Kidney (tissue), 14 donors: ENCODE measurements around the gene NSD1. TPM values are rescaled to one million over a fixed set of nuclear protein-coding genes. Genes with fewer than 3 reads are reported as not detected.

Source experiments
- DNase-seq, 5 donors: peaks; one replicate each; pipeline ENCODE4 v3.0.0-alpha.2; 2013 to 2020
- FAIRE-seq: peaks from 2 replicates; lab custom pipeline; 2012; peaks lifted over from hg19 to GRCh38; lab: Jason Lieb, UNC
- H3K27ac ChIP-seq, 2 donors: one replicate each; pipeline ENCODE4 v1.7.0; 2013; ENCODE audit warnings: low read depth in 2 of 2, low read length in 2 of 2, inconsistent platforms in 1 of 2
- H3K27me3 ChIP-seq: one replicate; pipeline ENCODE4 v1.7.1; 2013; ENCODE audit warnings: low read length, inconsistent platforms; ENCODE audit not compliant: control insufficient read depth, insufficient read depth
- H3K36me3 ChIP-seq, 3 donors: one replicate each; pipeline versions ENCODE4 v1.7.0 to v1.7.1; 2013; ENCODE audit warnings: low read length in 3 of 3, control low read depth in 1 of 3, inconsistent platforms in 1 of 3; ENCODE audit not compliant: insufficient read depth in 3 of 3, control insufficient read depth in 2 of 3
- H3K4me1 ChIP-seq, 3 donors: one replicate each; pipeline versions ENCODE4 v1.7.0 to v1.7.1; 2013; ENCODE audit warnings: low read length in 3 of 3, inconsistent platforms in 1 of 3, low read depth in 1 of 3; ENCODE audit not compliant: control insufficient read depth in 2 of 3, insufficient read depth in 2 of 3
- H3K4me3 ChIP-seq, 3 donors: one replicate each; pipeline versions ENCODE4 v1.7.0 to v1.8.1; 2013; ENCODE audit warnings: low read length in 3 of 3, control low read depth in 1 of 3, inconsistent platforms in 1 of 3
- H3K9ac ChIP-seq, 3 donors: one replicate each; pipeline versions ENCODE4 v1.7.0 to v1.7.1; 2013; ENCODE audit warnings: low read length in 3 of 3, control low read depth in 1 of 3, inconsistent platforms in 1 of 3
- H3K9me3 ChIP-seq, 3 donors: one replicate each; pipeline versions ENCODE4 v1.7.0 to v1.7.1; 2013; ENCODE audit warnings: low read length in 3 of 3, control low read depth in 1 of 3, inconsistent platforms in 1 of 3; ENCODE audit not compliant: control insufficient read depth in 2 of 3, insufficient read depth in 1 of 3
- CTCF ChIP-seq: IDR thresholded peaks from 3 replicates; pipeline ENCODE4 v1.5.1; 2012; ENCODE audit warnings: mild to moderate bottlenecking, moderate library complexity, borderline replicate concordance; ENCODE audit not compliant: insufficient read depth; ENCODE audit errors: extremely low read depth
- intact Hi-C: fragments of 100-400 bp; cut with DNase I; formaldehyde crosslinking; loops from one replicate; pipeline ENCODE4 v1.11.1; 2022
- polyA plus RNA-seq: library from polyadenylated mRNA; stranded (reverse); fragments of 350-450 nt; fragmentation: Illumina TruSeq; extraction: RNeasy Lipid Tissue Mini Kit (QIAGEN cat#74804); gene quantifications from one replicate; pipeline ENCODE4 v1.2.3, GENCODE V29; 2014; ENCODE audit warnings: low read depth, low replicate concordance; ENCODE audit not compliant: insufficient read depth
- total RNA-seq: library from RNA; stranded (reverse); fragmentation: NEBNext Ultra II Directional; extraction: Animal tissue kit (Norgen Biotek cat#: 25700); gene quantifications from one replicate; pipeline ENCODE4 v1.2.1, GENCODE V29; 2021
- donor health status: control.
- donor health status: control.
- donor health status: control.
- donor health status: control.
- donor health status: control.
- donor health status: DM: yes; HTN: yes; CAD: no.
- donor health status: Normal renal cell carcinoma (clear cell type).

The NSD1 gene
- total and polyA plus RNA-seq, 2 donors from 2014 or later = 6.0 to 99.1 TPM

- peaks cover 2 to 32% (median 9%) of the 10 kb centered on the region in 3 donors for H3K4me1 ChIP-seq
- no peak for FAIRE-seq
Measured at GRCh38 chr5:177093803-177094202, 39.8 kb upstream of the NSD1 start.

GRCh38 chr5:177094224-177095087, 39.1 kb upstream of the NSD1 start:
- TF ChIP-seq CTCF = no peak
- H3K9ac ChIP-seq = no peak overlapping the region
- H3K9me3 ChIP-seq = no peaks in the 10 kb centered on the region
- no peak overlapping the region for H3K4me3 ChIP-seq
- H3K27me3 ChIP-seq = no peaks in the 10 kb centered on the region
- H3K27ac ChIP-seq = peak overlapping the region in 1 of 2 donors; percentile 41
- DNase-seq (peak; percentile 69 to 93 (median 77)), FAIRE-seq (no peak)
- intact Hi-C loops = no loop called here
- H3K4me1 ChIP-seq = peaks cover 0 to 28% (median 4%) of the 10 kb centered on the region in 3 donors
- H3K36me3 ChIP-seq = peaks cover 0 to 3% (median 0%) of the 10 kb centered on the region in 3 donors

More at GRCh38 chr5:177093803-177094202, 39.8 kb upstream of the NSD1 start:
- no peak for DNase-seq
- no peak overlapping the region for H3K4me3 ChIP-seq
- H3K9ac ChIP-seq = no peak overlapping the region
- H3K36me3 ChIP-seq = peaks cover 0 to 3% (median 0%) of the 10 kb centered on the region in 3 donors
- H3K27me3 ChIP-seq = no peaks in the 10 kb centered on the region
- no peak for TF ChIP-seq CTCF
- intact Hi-C loops = no loop called here
- H3K27ac ChIP-seq = no peak overlapping the region
- no peaks in the 10 kb centered on the region for H3K9me3 ChIP-seq

GRCh38 chr5:177095088-177095669, 38.4 kb upstream of the NSD1 start:
- H3K27me3 ChIP-seq = no peaks in the 10 kb centered on the region
- intact Hi-C loops = no loop called here
- no peaks in the 10 kb centered on the region for H3K9me3 ChIP-seq
- H3K4me3 ChIP-seq = no peak overlapping the region
- H3K9ac ChIP-seq = no peak overlapping the region
- DNase-seq (peak in 1 of 5 donors; percentile 64), FAIRE-seq (no peak)
- peaks cover 0 to 3% (median 0%) of the 10 kb centered on the region in 3 donors for H3K36me3 ChIP-seq
- peak overlapping the region in 1 of 2 donors; percentile 41 for H3K27ac ChIP-seq
- TF ChIP-seq CTCF = no peak
- H3K4me1 ChIP-seq = peaks cover 0 to 21% (median 4%) of the 10 kb centered on the region in 3 donors
